Skin of body (tissue), 2 donors: ENCODE data around the gene MGAT4B. TPM values are rescaled to one million over a fixed set of nuclear protein-coding genes. Genes with fewer than 3 reads are reported as not detected.
"Not testable (repeated sequence)": the region's sequence is repeated elsewhere in the genome, so short reads cannot be mapped to it uniquely, and the experiment has no call there.

Experiments used
- DNase-seq: peaks from one replicate; lab custom pipeline; 2025; lab: John Stamatoyannopoulos, UW
- total RNA-seq: library from RNA; depleted of rRNA; stranded (reverse); fragments of >200 nt; gene quantifications from one replicate; pipeline ENCODE4 v1.2.3, GENCODE V29; 2014

Gene MGAT4B
- total RNA-seq, 1 donor from 2014 or later = 44.9 TPM

- no peak for DNase-seq
Observed at GRCh38 chr5:179795049-179795862, 11.4 kb downstream of the MGAT4B start.

DNA sequence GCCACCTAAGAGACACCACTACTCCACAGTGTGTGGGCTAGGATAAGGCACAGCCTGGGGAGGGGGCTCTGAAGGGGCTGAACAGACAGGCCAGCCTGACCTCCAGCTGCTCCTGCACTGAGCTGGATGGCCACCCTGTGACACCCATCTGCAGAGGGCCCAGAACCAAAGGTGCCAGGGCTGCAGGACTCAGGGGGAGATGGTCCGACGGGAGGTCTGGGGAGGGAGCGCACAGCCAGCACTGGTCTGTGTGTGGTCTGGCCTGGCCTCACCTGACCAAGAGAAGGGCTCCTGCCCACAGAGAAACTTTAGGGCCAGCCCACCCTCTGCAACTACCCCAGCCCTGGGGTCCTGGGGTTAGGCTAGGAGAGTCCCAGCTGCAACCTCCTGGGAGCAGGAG lies 12.1 kb downstream of the MGAT4B start:
- DNase-seq = no peak

DNA sequence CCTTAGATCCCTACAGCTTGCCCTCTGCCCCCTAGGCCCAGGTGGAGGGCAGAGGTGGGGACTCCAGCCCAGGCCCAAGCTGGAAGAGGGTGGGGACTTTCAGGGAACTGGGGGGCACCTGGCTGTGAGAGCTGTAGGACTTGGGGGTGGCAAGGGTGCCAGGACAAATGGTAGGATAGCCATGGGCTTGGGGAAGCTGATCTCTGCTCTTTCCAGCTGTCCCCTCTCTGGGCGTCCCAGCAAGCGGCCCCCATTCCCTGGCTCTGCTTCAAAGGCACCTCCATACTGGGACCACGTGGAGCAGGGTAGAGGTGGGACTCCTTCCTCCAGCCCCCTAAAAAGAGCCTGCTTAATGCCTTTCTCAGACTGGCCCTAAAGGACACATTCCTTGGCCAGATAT lies 12.5 kb downstream of the MGAT4B start:
- no peak for DNase-seq

DNA sequence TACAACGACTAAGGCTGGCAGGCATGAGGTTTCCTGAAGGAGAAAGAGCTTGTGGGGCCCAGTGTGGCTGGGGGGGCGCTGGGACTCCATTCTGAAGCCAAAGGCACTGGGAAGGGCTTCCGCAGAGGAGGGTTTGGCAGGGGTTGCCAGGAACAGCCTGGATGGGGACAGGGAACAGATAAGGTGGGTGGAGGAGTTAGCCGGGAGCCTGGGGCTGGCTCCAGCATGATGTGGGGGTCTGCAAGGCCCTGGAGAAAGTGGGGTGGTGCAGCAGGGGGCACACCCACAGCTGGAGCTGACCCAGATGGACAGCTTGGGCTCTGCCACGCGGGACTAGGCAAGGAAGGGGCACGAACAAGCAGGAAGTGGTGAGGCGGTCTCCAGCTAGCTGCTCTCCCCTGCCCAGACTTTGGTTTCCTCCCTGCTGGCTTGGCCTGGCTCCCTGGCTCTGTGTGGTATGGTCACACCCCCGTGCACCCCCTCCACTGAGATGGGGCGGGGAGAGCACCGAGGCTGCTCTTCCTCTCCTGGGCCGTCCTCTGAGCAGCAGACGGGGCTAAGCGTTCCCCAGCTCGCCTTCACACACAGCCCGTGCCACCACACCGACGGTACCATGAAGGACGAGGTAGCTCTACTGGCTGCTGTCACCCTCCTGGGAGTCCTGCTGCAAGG lies 13.1 kb downstream of the MGAT4B start, which contains the start of gene LTC4S:
Gene LTC4S (plus strand): TSS at position 519 of the 672 bp plus-strand sequence. CDS start 95 bp downstream, at position 614.
- DNase-seq = peak; percentile 28

- DNase-seq = no peak
Observed at GRCh38 chr5:179792612-179793467, 13.8 kb downstream of the MGAT4B start.

DNA sequence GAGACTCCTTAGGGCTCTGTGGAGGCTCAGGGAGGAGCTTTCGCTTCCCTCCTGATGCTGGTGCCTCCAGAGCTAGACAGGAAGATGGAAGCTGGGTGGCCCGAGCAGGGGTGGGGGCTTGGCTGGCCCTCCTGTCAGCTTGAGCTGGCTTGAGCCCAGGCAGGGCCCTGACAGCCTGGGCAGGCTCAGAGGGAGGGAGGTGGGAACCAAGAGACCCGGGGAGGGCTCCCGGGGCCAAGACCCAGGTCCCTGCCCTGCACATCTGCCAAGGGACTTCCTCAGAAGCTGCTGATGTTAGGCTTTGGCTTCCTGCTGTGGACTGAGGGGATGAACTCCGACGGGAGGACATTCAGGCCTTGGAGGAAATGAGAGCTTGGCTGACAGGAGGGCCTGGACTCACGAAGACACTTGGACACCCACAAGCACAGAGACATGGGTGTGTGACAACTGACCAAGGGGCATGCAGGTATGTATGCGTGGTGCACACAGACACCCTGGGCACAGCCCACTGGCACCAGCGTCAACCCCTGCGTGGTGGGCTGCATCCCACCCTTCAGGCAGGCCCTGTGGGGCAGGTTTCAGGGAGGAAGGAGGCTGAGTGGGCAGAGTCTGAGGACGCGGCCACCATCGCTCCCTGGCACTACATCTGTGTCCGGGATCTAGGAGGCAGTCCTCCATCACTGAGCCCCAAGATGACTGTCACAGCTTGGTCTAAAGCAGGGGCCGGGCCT lies 14.6 kb downstream of the MGAT4B start:
- DNase-seq = no peak

DNA sequence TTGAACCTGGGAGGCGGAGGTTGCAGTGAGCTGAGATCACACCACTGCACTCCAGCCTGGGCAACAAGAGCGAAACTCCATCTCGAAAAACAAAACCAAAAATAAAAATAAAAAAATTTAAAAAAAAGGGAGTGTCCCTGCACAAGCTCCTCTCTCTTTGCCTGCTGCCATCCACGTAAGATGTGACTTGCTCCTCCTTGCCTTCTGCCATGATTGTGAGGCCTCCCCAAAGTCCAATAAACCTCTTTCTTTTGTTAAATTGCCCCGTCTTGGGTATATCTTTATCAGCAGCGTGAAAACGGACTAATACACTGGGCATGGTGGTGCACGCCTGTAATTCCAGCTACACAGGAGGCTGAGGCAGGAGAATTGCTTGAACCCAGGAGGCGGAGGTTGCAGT lies 17.4 kb downstream of the MGAT4B start:
- not testable (repeated sequence) for DNase-seq

DNA sequence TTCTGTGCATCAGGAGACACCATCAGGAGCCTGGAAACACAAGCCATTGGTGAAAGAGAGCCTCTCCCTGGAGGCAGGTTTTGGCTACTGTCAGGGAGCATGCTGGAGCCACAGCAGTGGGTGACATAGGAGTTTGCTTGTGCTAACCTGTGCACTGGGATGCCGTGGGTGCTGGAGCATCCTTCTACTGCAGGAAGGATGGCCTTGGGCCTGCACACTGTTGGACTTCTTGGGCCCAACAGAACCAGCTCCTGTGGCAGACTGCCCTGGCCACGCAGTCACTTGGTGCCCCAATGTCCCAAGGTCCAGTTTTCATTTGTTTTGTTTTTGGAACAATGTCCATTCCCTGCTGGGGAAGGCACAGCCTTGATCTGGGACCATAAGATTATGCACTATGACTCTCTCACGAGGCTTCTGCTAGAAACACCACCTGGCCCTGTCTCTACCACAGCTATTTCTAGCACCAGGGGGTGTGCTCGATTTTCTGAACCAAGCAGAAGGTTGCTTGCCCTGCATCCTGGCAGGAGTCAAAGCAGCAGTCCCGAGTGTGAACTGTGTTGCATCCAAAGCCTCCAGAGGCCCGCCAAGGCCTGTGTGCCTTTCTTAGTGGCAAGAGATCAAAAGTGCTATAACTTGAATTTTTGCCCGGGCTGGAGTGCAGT lies 18.3 kb downstream of the MGAT4B start:
- DNase-seq = no peak

DNA sequence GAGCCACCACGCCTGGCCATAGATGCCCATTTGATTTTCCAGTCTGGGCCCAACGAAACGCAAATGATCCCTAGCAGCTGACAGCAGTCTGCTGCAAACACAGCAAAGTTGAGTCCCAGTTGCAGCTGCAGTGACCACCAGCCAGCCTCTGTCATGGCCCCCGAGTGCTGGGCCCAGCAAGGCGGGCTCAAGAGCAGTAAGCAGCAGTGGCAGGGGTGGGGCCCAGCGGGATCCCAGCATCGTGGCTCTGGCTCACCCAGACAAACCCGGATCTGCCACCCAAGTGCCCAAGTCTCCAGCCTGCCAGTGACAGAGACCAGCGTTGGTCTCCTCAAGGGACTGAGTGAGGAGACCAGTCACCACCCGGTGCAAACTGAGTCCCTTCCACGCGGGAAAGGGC lies 19.8 kb downstream of the MGAT4B start:
- DNase-seq = no peak

DNA sequence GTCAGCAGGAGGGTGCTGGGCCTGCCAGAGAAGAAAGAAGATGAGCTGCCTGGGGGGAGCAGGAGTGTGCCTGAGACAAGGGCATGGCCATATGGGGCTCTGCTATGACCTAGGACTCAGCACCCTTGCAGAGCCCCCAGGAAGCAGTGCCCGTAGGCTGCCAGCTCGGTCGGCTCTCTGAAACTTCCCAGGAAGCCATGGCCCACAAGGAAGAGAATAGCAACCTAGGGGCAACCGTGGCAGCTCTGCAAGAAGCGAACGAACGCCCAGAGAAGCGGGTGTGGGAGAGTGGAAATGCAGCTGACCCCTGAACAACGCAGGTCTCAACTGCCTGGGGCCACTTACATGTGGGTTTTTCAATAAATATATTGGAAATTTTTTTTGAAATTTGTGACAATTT lies 23.5 kb downstream of the MGAT4B start:
- no peak for DNase-seq

- DNase-seq = no peak
Observed at GRCh38 chr5:179781846-179782245, 24.8 kb downstream of the MGAT4B start.

GRCh38 chr5:179780362-179780761 lies 26.3 kb downstream of the MGAT4B start:
- DNase-seq = no peak

GRCh38 chr5:179779826-179780225 lies 26.8 kb downstream of the MGAT4B start:
- no peak for DNase-seq

DNA sequence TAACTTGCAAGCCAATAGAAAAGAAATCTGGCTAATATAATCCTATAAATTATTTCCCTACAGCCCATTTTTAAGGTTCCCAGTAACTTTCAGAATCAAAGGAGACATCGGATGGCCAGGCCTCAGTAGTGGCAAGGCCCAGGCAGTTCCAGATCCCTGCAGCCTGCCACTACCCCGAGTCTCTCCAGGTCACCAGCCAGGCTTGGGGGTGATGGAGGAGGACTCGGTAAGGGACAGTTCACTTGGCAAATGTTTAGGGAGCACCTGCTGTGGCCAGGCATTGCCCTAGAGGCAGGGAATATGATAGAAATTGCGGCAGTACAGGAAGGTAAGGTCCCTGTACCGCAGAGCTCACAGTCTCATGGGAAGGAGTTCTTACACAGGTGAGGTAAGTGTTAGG lies 28.1 kb downstream of the MGAT4B start:
- no peak for DNase-seq

GRCh38 chr5:179777909-179778308 lies 28.8 kb downstream of the MGAT4B start:
- no peak for DNase-seq

GRCh38 chr5:179777456-179777855 lies 29.2 kb downstream of the MGAT4B start:
- DNase-seq = no peak

GRCh38 chr5:179776411-179776938 lies 30.2 kb downstream of the MGAT4B start:
- DNase-seq = no peak

DNA sequence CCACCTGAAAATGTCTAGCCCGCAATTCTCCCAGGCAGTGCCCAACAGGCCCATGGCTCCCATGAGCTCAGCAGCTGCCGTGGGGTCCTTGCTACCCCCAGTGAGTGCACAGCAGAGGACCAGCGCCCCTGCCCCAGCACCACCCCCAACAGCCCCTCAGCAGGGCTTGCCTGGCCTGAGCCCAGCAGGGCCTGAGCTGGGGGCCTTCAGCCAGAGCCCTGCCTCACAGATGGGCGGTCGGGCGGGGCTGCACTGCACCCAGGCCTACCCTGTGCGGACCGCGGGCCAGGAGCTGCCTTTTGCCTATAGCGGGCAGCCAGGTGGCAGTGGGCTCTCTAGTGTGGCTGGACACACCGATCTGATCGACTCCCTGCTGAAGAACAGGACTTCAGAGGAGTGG lies 32.2 kb downstream of the MGAT4B start:
- no peak for DNase-seq

- DNase-seq = no peak
Observed at GRCh38 chr5:179773686-179774040, 33.0 kb downstream of the MGAT4B start.

- DNase-seq = no peak
Observed at GRCh38 chr5:179772351-179772750, 34.3 kb downstream of the MGAT4B start.
